Brain pericyte (primary cell): ENCODE results near the gene HDAC7.

Source experiments
- DNase-seq: peaks from one replicate; pipeline ENCODE4 v3.0.0-alpha.2; 2012; ENCODE audit warnings: low read depth, low spot score

Gene HDAC7

DNA sequence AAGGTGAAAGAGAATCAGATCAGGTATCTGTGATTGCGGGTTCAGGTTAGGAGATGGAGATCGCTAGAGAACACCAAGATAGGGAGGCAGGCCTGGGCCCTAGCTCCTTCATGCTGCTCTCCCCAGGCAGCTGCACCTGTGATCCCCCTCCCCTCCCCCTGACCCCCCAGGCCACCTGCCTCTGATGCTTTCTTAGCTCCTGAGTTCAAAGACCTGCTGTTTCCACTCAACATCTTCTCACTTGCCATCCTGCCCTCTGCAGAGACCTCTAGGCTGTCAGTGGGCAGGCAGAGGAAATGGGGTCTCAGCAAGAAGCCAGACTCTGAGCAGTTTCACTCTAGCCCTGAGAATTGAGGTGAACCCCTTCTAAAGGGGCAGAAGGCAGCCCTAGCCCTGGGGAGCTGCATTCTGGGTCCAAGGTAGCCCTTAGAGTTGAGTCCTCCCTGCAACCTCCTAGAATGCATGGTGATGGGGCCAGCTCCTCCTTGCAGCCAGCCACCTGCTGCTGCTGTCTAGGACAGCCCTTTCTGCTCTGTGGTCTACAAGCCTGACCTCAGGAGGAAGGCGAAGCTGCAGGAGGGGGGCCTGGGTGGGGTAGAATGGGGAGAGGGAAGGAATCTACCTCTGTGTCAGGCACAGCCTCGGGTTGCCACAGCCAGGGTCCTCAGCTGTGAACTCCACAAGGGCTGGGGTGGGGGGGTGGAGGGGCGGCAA is 53.0 kb downstream of the HDAC7 start:
- no peak for DNase-seq

DNA sequence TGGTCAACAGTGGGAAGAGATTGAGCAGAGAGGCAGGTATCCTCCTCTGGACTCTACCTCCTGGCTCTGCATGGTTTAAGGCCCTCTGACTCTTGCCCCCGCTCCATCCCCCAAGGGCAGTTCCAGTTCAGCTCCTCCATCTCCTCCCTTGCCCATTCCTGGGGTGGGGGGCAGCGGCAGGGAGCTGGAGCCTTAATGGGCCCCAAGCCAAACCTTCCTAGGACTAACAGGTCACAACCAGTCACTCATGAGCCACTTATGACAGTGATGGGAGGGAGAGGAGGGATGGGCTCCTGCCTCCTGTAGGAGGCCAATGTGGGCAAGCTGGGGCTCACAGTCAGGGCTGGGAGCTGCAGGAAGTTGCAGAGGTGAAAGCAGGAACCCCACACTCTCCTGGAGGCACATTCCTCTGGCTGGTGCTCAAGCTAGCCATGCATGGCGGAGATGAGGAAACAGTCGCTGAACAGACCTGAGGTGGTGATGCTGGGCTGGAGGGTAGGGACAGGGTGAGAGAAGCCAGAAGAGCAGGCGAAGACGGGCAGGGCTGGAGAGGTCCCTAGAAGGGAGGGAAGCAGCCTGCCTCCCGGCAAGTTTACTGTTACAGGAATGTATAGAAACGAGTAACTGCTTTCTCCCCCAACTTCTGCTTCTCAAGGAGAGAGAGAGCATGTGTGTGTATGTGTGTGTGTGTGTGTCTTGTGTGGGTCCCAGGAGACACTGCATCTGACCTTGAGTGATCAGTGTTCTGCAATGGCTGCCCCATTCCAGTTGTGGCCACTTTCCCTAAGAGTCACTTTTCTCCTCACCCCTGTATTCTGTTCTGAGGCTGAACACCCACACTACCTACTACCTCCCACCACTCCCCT is 56.0 kb downstream of the HDAC7 start:
- no peak for DNase-seq

DNA sequence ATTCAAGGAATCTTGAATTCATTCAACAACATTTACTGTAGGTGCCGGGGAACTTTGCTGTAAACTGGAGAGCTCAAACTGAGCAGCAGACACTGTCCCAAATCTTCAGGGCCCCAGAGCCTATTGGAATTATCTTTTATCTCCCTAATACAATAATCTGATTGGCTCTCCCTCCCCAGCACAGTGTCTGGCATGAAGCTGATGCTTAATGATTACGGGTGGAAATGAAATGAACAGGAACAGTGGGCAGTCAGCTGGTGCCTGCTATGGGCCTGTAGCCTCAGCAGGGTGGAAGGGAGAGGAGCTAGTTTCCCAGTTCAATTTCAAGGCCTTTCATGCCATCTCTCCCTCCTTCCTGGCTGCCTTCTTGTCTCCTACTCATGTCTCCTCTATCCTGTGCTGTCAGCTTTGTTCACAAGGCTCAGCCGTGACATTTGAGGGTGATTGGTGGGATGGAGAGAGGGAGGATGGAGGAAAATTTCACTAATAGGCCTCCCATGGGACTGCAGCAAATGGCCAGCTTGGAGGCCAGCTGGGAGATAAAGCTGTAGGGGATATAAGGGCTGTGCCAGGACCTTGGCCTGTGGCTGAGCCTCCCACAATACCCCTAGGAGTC is 56.7 kb downstream of the HDAC7 start:
- no peak for DNase-seq

DNA sequence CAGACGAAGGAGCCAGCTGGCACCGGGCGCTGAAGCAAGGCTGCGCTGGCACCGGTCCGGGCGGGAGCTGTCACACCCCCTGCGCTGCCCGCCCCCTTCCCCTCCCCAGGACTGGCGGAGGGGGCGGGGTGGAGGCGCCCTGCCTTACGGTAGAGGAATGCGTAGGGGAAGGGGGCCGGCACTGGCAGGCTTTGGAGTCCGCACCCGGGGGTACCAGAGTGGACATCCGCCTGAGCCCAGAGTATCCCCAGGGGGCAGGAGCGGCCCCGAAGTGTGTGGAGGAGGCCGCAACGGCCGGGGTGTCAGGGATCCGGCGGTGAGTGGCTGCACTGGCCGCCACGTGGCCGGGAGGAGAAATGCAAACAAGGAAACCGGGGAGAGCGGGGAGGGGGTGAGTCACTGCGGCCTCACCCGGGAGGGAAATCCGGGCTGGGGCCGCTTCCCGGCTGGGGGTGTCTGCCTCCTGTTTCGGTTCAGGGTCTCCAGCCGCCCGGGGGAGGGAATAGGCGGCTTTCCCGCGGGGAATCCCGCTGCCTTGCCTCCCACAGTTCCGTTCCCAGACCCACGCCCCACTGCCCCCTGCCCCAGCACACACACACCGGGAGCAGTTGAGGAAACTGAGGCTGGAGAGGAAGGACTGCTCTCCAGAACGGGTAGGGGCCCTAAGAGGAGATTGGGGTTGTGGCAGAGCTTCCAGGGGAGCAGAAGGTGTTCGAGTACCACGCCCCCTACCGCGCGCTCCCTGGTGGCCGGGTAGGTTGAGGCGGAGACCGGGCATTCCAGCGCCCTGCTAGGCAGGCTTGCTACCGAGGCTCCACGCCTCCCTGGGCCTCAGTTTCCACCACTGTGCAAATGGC is 60.6 kb downstream of the HDAC7 start, which contains the start of gene RAPGEF3:
Gene RAPGEF3, minus strand, starts transcription at position 47 of the 857 bp plus-strand sequence. CDS start 324 bp downstream, outside the sequence.
- no peak for DNase-seq

DNA sequence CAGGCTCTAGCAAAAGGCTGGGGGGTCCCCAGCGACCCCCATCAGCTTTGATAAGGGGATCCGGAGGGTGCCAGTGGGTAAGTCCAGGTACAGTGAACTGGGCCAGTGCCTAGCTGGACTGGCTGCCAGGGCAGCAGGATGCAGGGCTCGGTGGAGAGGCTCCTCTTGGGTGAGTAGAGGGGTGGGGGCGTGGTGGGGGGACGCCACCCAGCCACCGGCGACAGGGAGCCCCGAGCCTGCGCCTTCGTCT is 61.2 kb downstream of the HDAC7 start:
- no peak for DNase-seq

DNA sequence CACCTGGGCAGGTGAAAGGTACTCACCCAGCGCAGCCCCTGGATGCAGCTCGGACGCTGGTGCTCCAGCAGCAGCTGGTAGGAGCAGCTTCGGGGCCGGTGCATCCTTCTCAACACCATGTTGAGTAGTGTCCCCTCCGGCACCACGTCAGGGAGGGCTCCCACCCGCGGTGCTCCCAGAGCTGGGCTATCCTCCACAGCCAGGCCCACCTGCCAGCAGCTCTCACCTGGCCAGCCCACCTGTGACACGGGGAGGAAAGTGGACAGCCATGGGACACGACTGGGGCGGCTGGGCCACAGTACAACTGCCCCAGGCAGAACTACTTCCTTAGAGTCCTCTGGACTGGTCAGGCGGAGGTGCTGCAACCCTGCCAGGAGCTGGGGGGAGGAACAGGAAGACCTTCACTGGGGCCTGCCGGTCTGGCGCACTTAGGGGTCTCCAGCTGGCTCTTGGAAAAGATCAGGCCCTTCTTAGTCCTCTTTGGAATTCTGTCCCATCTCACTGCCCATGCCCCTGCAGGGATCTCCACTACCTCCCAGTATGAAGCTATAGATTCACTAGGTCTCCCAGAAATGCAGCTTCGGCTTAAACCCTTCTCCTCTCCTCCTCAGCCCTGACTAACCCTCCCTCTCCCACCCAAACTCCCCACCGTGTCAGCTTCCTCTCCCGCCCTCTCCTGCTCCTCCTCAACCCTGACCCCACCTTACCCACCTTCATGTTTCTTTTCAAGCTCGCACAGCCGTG is 61.7 kb downstream of the HDAC7 start:
- DNase-seq = no peak

DNA sequence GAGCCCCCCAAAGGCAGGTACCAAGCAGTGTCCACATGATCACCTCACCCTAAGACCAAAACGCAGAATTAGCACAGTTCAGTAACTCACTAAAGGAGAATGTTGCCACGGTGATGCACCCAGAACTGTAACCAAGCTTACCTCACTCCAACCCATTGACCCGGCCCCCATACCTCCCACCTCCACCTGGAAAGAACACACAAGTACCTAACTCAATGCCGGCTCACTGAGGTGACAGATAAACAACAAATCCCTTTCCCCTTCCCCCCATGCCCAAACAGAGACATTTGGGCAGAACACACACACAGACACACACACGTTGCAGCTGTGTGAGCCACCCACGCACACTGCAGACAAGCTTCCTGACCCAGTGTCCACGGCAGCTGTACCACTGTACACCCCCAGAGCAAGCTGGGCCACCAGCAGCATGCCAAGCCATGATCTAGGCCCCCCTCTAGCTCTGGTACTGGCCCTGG is 62.3 kb downstream of the HDAC7 start:
- no peak for DNase-seq

DNA sequence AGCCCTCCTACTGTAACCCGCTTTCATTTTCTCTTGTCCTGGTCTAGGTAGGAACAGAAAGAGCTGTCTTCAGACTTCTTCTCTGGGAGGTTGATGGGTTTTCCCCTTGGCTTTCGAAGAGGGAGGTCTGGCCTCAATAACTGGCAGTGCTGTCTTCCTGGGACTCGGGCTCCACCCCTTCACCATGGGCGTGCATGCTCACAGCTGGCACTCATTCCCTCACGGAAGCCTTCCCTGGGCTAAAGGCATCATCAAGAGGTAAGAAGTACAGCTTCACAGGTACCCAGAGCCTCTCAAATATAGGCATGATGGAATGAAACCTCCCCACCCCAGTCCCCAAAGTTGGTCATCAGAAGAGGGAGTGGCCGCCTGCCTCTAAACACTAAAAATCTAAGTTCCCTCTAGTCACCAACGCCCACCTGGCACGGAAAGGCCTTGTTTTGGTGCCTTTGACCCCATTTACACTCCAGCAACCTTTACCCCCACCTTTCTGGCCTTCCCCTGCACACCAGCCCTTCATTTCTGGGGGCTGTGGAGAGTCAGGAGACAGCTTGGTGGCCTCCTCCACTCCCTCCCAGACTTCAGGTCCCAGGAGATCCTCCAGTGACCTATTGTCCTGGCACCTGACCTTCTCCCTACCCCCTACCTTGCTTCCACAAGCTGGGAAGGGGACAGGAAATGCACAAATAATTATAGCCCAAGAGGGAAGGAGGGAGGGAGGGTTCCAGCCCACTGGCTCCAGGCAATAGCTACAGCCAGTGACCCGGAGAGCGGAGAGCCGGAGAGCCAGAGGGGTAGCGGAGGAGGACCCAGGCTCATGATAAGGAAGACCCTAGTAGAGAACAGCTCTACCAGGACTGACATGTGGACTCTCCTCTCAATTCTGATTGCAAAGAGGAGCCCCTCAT is 63.8 kb downstream of the HDAC7 start:
- no peak for DNase-seq

DNA sequence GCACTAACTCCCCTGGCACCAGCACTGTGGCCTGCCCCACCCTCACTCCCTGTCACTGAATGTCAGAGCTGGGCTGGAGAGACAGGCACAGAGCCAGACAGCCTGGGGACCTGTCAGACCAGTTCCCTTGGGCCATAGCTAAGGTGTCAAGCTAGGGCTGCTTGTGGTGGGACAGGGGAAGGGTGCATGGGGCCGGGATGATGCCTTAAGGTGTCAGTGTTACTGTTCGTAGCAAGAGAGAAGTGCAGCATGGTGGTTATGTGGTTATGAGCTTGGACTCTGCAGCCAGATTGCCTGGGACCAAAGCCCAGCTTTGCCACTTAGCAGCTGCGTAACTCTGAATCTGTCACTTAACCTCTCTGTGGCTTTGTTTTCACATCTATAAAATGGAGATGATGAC is 64.8 kb downstream of the HDAC7 start:
- no peak for DNase-seq

DNA sequence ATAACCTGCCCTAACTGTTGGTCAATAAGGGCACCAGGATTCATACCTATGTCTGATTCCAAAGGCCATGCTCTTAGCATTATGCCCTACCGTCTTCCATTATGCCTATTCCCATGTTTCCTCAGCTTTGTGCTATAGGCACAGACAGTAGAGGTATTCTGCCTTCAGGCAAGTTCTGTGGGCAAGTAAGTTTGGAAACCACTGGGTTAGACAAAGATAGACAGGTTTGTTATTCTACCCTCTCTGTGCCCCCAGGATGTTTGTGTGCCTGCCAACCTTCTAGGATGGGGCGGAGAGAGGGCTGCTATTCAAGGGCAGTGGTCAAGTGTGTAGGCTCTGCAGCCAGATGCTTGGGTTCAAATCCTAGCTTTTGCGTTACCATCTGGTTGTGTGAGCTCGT is 65.6 kb downstream of the HDAC7 start:
- DNase-seq = no peak

DNA sequence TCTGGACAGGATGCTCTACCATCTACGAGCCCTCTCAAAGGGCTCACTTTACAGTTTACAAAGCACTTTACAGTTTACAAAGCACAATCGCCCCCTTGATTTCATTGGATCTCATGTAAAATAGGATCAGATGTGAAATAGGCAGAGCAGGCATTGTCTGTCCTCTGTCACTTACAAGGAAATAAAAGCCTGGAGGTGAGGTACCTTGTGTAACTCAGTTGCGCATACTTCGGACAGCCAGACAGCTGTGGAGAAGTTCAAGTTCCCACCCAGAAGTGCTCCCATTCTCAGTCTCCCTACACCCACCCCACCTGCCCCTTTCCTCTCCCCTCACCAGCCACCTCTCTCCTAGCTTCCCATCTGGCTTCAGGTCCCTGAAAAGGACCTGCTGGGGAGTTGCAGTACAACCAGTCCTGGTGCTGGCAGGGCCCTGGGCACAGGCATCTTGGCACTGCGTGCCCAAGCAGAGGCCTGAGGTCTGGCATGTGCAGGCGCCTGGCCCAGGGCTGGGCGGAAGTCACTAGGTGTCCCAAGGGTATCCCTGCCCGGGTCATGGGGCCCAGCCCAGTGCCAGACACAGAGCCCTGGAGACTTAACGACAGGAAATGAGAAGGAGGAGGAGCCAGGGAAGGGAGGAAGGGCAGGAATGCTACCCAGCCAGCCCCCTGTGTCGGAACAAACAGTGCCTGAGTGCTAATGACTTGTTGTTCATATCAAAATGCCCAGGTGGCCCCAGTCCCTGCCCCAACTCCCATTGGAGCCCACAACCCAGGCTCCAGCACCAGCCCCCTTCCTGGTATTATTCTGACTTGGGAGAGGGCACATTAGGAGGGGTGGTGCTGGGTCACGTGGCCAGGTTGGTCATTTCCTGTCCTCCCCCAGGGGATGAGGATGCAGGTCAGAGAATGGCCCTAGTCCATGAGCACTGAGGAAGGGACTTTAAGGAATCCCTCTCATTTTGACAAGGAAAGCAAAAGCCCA is 66.4 kb downstream of the HDAC7 start:
- DNase-seq = no peak

DNA sequence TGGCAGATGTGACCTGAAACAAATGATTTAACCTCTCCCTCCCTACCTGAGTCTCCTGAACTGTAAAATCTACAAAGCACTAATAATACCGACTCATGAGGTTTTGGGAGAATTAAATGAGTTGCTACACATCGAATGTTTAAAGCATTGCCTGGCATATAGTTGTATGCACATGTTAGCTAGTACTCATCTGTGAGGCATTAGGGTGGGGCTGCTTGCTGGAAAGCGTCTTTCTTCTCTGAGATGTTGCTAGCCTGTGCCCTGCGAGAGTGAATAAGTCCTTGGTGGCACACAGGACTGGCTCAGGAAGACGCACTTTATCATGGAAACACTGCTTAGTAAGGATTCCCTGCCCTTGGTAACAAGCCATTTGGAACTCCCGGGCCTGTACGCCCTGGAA is 67.2 kb downstream of the HDAC7 start:
- DNase-seq = no peak

DNA sequence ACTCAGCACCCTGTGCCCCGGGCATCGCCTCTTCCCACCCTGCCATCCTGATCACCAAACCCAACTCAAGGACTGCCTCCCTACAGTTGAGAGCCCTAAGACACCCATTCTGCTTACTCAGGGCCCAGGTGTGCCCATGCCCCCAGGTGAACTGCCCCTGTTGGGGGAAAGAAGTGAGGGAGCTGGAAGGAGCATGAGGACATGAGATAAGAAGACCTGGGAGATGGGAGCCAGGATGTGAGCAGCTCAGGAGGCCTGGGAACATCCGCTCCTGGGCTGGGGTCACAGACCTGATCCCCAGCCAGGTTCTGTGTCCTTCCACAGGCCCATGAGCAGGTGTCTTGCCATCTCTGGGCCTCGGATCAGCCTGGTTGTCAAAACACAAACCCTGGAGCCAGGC is 67.6 kb downstream of the HDAC7 start:
- no peak for DNase-seq

DNA sequence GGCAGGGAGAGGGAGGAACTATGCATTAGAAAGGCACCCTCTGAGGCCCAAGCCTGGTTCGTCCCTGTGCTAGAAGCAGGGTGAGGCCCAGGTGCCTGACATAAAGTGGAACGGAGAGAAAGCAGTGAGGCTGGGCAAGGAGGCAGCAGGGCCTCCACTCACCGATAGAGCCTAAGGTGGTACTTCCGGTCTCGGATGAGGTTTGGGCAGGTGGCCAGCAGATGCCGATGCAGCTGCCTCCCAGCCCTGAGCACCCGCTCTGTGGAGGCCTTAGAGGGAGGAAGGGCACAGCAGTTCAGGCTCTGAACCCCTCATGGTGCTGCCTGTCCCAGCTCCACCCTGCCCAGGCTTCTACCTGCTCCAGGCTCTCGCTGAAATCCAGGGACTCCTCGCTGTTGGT is 68.1 kb downstream of the HDAC7 start:
- DNase-seq = no peak

DNA sequence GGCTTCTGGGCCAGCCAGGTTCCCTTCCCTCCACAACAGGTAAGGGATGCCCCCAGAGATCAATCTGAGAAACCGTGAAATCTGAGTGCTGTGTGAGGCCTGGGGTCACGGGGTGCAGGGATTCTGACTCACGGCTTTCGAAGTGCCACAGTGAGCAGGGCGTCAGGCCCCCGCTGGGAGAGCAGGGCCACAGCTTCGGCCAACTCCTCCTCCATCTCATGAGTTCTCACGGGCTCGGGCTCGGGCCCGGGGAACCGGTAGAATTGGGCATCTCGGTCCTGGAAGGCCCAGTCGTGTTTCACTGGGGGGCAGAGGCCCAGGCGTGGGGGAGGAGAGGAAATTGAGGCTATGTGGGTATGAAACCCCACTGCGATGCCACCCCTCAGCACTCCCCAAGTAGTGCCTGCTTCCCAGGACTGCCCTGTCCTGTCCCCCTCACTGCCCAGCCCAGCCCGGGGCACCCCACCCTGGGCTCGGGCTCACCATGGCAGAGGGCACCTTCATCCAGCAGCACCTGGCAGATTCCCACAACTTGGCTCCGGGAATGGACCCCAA is 68.7 kb downstream of the HDAC7 start:
- DNase-seq = no peak

DNA sequence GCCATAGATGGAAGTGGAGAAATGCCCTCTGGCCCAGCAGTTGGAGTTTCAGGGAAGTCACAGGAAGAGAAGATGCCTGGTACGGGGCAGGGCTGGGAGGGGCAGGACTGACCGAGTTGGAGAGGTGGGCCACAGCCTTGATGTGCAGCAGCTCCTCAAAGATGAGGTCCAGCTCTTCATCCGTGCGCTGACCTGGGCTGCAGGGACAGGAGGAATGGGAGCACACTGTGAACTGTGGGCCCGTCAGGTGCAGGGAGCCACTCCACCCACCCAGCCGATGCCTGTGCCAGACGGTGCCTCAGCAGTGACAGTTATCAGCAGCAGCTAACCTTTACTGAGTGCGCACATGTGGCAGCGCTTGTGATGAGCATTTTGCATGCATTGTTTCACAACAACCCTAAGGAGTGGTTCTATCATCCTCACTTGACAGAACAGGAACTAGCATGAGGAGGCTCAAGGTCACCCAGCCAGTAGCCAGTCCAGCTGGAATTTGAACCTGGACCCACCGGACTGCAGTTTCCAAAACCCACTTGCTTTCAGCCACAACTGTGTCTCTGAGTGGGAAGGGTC is 69.4 kb downstream of the HDAC7 start:
- no peak for DNase-seq

DNA sequence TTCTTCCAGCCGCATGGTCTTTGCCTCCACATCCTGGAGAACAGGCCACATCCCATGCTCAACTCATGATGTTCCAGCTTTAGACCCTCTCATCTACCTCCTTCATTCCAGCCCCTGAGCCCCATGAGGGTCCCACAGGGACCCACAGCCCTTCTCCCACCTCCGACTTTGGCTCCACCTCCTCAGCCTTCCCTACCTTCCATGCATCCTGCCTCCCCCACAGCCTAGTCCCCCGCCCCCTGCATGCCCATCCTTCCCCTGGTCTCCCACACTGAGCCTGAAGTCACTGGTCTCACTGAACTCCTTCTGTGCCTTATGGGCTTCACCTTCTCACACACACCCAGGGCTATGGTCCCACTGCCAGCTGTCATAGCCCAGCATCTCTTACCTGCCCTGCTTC is 70.8 kb downstream of the HDAC7 start:
- DNase-seq = no peak

DNA sequence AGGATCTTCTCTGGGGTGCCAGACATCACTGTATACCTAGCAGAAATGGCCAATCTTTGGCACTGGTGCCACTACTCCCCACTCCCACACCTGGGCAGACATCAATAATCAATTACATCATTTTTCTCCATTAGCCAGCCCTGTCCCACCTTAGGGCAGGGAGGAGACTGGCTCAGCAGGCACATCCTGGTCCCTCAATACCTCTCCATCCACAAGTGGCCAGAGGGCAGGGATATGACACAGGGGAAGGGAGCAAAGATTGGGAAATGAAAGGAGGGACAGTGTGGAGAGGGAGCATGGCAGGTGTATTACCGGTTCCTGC is 71.2 kb downstream of the HDAC7 start:
- DNase-seq = no peak
